Measurements from ENCODE around the gene CACNA1I. TPM values are rescaled to one million over a fixed set of nuclear protein-coding genes. Genes with fewer than 3 reads are reported as not detected.

The CACNA1I gene
- polyA plus RNA-seq, 1 of the 3 experiments (the other 2 are of a cell fraction), result not detected

Other genes with a start within 250 kb of the CACNA1I start
- gene SYNGR1, start 220.8 kb upstream of the CACNA1I start, polyA plus RNA-seq (2012; rRNA removed), result 18.1 and 18.7 TPM in 2 replicates
- gene TAB1, start 171.0 kb upstream of the CACNA1I start, polyA plus RNA-seq (2012; rRNA removed), result 10.8 and 12.9 TPM in 2 replicates
- gene MGAT3, start 113.7 kb upstream of the CACNA1I start, polyA plus RNA-seq (2012; rRNA removed), result 0.16 and 0.21 TPM in 2 replicates
- gene MIEF1, start 68.5 kb upstream of the CACNA1I start, polyA plus RNA-seq (2012; rRNA removed), result 7.5 and 7.7 TPM in 2 replicates
- gene ATF4, start 50.2 kb upstream of the CACNA1I start, polyA plus RNA-seq (2012; rRNA removed), result 375 and 436 TPM in 2 replicates
- gene RPS19BP1, start 38.0 kb upstream of the CACNA1I start, polyA plus RNA-seq (2012; rRNA removed), result 77.3 and 97.2 TPM in 2 replicates

All from SK-N-SH (cell line).